ENCODE results near the gene MED28. TPM values are rescaled to one million over a fixed set of nuclear protein-coding genes. Genes with fewer than 3 reads are reported as not detected.
"Not testable (repeated sequence)": the region's sequence is repeated elsewhere in the genome, so short reads cannot be mapped to it uniquely, and the experiment has no call there.

The MED28 gene
- total RNA-seq, 1 donor from 2014 or later = 15.9 TPM

DNA sequence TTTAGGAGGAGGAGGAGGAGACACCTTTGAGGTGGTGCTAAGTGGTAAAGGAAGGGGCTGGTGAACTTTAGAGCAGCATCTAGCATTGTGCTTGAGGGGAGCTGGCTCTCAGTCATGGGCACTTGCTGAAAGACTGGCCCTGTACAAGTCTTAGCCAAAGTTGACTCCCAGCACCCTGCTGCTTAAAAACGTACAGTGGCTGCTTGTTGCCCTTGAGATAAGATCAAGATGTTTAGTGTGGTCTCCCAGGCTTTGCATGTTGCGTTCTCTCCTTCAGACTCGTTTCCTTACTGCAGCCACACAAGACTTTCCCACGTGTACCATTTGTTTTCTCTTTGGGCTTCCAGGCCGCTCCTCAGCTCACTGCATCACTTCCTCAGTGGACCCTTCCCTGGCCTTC is 1.8 kb downstream of the MED28 start:
- ATAC-seq (no peak), DNase-seq (ENCODE audit: low spot score) (no peak)

GRCh38 chr4:17618926-17619325 is 4.5 kb downstream of the MED28 start:
- no peak for ATAC-seq
- DNase-seq (ENCODE audit: low spot score) = no peak

- DNase-seq (ENCODE audit: low spot score) (no peak), ATAC-seq (no peak)
Observed at GRCh38 chr4:17619416-17620105, 5.1 kb downstream of the MED28 start.

DNA sequence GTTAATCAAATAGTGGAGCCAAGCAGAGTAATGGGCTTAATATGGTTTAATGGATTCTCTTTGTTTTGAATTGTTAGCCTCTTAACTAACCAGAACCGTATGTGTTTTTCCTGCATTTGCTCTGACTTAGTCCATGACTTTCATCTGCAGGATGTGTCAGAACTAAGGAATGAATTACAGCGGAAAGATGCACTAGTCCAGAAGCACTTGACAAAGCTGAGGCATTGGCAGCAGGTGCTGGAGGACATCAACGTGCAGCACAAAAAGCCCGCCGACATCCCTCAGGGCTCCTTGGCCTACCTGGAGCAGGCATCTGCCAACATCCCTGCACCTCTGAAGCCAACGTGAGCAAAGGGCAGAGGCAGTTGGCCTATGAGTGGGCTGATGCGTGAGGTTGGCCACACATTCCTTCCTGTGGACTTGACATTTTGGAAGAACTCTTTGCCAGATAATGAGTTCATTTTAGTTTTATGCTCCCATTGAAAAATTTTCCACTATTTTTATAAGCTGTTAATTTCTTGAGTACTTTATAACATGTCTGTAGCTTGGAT is 9.1 kb downstream of the MED28 start:
- DNase-seq (ENCODE audit: low spot score) = no peak
- no peak for ATAC-seq

DNA sequence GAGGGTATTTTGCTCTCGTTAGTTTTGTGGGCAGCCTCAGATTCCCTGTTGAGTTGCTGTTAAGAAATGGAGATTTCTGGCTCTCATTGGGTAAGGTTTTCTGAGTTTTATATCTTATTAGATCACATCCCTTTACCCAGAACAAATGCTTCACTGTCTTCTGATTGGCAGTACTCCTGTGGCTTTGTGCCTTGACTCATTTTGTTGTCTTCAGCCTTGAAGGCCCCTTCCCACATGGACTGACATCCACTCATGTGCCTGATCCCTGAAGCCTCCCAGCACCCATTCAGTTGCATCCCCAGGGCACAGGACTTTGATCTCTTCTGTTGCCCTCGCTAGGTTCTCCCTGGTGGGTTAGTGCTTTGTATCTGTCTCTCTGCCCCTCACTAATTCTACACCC is 10.4 kb downstream of the MED28 start:
- DNase-seq (ENCODE audit: low spot score) (no peak), ATAC-seq (no peak)

DNA sequence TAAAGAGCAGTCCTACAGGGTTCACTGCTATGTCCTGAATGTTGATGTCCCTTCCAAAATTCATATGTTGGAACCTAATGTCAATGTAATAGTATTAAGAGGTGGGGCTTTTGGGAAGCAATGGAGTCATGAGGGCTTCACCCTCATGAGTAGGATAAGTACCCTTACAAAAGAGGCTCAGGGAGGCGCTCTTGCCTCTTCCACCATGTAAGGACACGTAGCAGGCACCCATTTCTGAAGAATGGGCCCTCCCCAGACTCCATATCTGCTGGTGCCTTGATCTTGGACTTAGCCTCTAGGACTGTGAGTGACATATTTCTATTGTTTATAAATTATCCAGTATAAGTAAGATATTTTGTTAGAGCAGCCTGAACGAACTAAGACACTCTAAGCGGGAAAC is 15.8 kb downstream of the MED28 start:
- DNase-seq (ENCODE audit: low spot score) (no peak), ATAC-seq (no peak)

DNA sequence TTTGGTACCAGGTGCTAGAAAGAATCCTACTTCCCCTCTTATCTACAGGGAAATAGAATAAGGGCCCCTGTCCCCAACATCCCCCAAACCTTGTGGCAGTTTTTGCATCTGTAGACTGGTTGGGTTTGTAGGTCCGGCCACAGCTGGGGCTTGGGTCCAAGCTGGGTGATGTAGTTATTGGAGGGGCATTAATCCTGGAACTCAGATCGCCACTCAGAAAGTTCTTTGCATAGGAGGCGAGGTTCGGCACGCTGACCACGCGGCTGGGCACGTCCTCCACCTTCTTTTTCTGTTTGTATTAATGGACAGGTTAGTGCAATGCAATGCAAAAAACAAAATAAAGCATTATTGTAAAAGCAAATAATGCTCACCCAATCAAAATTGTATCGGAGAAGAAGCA is 19.2 kb downstream of the MED28 start:
- ATAC-seq (no peak), DNase-seq (ENCODE audit: low spot score) (no peak)

- ATAC-seq (no peak), DNase-seq (ENCODE audit: low spot score) (no peak)
Observed at GRCh38 chr4:17635056-17635455, 20.6 kb downstream of the MED28 start.

GRCh38 chr4:17636341-17636695 is 21.9 kb downstream of the MED28 start:
- DNase-seq (ENCODE audit: low spot score) (no peak), ATAC-seq (peak; percentile 31)

DNA sequence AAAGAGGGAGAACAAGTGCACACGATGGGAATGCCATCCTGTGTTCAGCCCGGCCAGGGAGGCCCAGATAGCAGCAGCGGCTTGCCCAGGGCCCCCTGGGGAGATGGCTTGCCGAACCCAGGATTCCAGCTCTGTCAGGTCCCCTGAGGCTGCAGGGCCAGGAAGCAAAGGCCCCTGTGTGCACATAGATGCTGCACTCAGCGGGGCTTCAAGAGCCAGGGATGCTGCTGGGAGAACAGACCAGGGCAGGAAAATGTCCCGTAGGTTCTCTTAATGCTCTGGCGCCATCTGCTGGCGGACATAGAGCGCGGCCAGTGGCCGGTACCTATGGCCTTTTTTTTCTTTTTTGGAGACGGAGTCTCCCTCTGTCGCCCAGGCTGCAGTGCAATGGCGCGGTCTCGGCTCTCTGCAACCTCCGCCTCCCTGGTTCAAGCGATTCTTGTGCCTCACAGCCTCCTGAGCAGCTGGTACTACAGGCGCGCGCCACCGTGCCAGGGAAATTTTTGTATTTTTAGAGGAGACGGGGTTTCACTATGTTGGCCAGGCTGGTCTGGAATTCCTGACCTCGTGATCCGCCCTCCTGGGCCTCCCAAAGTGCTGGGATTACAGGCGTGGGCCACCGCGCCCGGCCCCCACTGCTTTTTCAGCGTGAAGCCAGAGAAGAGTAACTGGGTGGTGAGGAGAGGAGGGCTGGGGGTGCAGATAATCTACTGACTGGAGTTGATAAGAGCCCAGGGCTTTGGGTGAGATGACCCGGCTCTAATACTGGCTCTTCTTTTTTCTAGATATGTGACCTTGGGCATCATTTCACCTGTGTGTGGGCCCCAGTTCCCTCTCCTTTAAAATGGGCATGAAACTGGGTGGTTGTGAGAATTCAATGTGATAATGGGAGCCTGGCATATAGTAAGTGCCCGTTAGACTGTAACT is 22.5 kb downstream of the MED28 start:
- DNase-seq (ENCODE audit: low spot score) = peak; percentile 79
- ATAC-seq = peak; percentile 99

- ATAC-seq (no peak), DNase-seq (ENCODE audit: low spot score) (peak; percentile 21)
Observed at GRCh38 chr4:17639136-17639535, 24.7 kb downstream of the MED28 start.

DNA sequence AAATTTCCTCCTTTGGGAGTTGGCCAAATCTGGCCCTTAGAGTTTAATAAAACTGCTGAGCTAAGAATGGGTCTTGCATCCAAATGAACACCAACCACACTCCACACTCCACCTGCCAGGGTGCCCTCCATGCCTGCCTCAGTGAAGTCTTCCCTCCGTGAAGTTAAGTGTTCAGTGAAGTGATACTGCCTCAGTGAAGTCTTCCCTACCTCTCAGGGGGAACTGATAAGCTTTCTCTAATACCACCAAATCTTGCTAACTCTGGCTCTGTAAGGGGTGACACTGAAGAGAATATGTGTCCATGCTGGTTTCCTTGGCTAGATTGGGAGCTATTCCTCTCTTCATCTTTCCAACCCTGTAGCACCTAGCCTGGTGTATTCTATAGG is 27.9 kb downstream of the MED28 start:
- no peak for DNase-seq (ENCODE audit: low spot score)
- ATAC-seq = no peak

GRCh38 chr4:17646693-17647092 is 32.3 kb downstream of the MED28 start:
- no peak for DNase-seq (ENCODE audit: low spot score)
- no peak for ATAC-seq

DNA sequence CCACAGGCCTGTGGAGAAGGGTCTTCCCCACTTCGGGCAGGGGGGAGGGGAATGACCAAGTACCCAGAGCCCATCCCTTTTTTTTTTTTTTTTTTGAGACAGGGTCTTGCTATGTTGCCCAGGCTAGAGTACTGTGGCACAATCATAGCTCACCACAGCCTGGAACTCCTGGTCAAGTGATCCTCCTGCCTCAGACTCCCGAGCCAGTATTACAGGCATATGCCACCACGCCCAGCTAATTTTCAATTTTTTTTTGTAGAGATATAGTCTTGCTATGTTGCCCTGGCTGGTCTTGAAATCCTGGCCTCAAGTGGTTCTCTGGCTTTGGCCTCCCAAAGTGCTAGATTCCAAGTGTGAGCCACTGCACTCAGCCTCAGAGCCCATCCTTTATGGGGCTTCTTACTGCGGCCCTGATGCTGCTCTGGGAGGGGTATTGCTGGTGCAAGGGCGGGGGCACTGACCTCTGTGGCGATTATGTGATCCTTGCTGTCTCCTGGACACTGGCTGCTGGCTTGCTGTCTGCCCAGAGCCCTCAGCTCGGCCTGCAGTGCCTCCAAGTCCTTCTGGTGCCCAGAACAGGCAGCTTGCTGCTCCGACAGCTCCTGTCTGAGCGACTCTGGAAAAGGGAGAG is 32.9 kb downstream of the MED28 start:
- ATAC-seq (no peak), DNase-seq (ENCODE audit: low spot score) (no peak)

DNA sequence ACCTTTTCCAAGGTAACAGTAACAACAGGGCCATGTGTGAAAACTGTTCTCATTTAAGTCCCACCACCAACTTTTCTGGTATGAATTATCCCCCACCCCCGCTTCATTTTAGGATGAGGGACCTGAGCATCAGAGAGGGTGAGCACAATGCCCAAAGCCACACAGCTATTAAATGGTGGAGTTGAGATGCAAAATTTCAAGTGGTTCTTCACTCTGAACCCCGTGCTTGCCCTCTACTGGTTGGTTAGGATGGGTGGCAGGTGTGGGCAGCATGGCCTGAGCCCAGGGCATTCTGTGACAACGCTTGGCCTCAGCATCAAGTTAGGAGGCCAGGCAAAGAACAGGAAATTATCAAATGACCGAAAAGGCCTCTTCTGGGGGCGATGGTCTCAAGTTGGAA is 33.5 kb downstream of the MED28 start:
- DNase-seq (ENCODE audit: low spot score) = no peak
- no peak for ATAC-seq

GRCh38 chr4:17650406-17650805 is 36.0 kb downstream of the MED28 start:
- no peak for DNase-seq (ENCODE audit: low spot score)

DNA sequence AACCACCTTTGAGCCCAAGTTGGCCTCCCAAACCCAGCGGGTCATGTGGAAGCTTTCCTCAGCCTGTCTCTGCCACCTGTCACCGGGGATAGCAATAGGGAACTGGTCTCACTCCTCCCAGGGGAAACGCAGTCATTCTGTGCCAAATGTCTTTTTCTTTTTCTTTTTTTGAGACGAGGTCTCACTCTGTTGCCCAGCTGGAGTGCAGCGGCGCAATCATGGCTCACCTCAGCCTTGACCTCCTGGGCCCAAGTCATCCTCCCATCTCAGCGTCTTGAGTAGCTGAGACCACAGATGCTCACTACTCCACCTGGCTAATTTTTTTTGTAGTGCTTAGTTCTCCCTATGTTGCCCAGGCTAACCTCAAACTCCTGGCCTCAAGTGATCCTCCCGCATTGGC is 40.3 kb downstream of the MED28 start:
- no peak for ATAC-seq
- DNase-seq (ENCODE audit: low spot score) = no peak

More at GRCh38 chr4:17650406-17650805, 36.0 kb downstream of the MED28 start:
- no peak for ATAC-seq

GRCh38 chr4:17657090-17657489 is 42.6 kb downstream of the MED28 start:
- ATAC-seq = no peak

DNA sequence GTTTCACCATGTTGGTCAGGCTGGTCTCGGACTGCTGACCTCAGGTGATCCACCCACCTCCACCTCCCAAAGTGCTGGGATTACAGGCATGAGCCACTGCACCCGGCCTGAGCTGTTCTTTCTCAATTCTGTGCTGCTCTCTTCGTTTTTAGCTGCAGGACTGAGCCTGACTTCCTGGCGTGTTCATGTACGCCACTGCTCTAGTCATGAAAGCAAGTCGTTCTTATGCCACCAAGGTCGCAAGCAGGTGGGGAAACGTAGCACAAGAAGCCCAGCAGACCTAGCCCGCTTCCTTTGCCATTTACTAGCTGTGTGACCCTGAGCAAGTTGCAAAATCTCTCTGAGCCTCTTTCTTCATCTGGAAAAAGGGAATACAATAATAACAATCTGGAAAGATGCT is 43.4 kb downstream of the MED28 start:
- no peak for DNase-seq (ENCODE audit: low spot score)
- ATAC-seq = no peak

More at GRCh38 chr4:17657090-17657489, 42.6 kb downstream of the MED28 start:
- no peak for DNase-seq (ENCODE audit: low spot score)

- not testable (repeated sequence) for ATAC-seq; DNase-seq (ENCODE audit: low spot score)
Observed at GRCh38 chr4:17659196-17659595, 44.8 kb downstream of the MED28 start.

DNA sequence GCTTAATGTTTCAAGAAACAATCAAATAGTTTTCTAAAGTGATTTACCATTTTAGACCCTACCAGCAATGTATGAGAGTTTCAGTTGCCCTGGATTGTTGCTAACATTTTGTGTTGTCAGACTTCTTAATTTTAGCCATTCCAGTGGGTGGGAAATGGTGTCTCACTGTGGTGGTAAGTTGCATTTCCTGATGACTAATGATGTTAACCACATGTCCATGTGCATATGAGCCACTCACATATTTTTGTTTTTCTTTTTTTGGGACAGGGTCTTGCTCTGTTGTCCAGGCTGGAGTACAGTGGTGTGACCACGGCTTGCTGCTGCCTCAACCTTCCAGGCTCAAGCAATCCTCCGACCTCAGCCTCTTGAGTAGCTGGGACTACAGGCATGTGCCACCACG is 48.3 kb downstream of the MED28 start:
- no peak for DNase-seq (ENCODE audit: low spot score)
- ATAC-seq = no peak

DNA sequence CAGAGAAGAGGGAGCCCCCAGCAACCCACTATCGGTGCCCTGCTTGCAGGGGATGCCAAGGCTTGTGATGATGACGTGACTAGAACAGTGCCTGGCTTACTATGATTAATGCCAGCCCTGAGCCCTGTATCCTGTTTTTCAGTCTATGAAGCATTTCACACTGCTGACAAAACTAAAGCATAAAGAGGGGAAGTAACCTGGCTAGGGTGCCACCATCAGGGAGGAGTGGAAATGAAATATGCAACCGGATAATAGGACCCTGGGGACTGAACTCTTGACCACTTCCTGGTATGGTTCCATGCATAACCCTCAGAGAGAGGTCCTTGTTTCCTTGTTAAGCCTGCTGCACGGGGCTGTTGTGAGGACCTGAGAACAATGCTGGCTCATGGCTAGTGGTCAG is 50.3 kb downstream of the MED28 start:
- no peak for ATAC-seq
- DNase-seq (ENCODE audit: low spot score) = no peak

Measured in left lobe of liver (tissue), 2 donors.